GM23338 (cell line): ENCODE measurements around the gene GABBR1. TPM values are rescaled to one million over a fixed set of nuclear protein-coding genes. Genes with fewer than 3 reads are reported as not detected.

Experiments
- ATAC-seq: fragments of 200-7000 bp; cut with Tn5 transposase; 3 replicates; pipeline ENCODE4 v1.9.1; 2020
- DNase-seq: peaks from one replicate; pipeline ENCODE4 v3.0.0-alpha.2; 2015; ENCODE audit warnings: low spot score
- H2AFZ ChIP-seq: fragments of 200-600 bp; sonication (generic); 2 replicates; pipeline ENCODE4 v1.8.0; 2016; ENCODE audit warnings: antibody characterized with exemption, mild to moderate bottlenecking, moderate library complexity
- H3F3A ChIP-seq: fragments of 200-600 bp; sonication (generic); replicated peaks from 2 replicates; pipeline ENCODE4 v1.8.0; 2017; ENCODE audit warnings: antibody characterized with exemption, mixed run types, low read depth
- H3K27ac ChIP-seq: fragments of 200-600 bp; sonication (generic); 2 replicates; pipeline ENCODE4 v1.6.1; 2016; ENCODE audit warnings: low read depth
- H3K27me3 ChIP-seq: fragments of 200-600 bp; sonication (generic); 2 replicates; pipeline ENCODE4 v1.8.0; 2016; ENCODE audit warnings: mild to moderate bottlenecking, mixed run types, moderate library complexity; ENCODE audit not compliant: insufficient read depth
- H3K36me3 ChIP-seq: fragments of 200-600 bp; sonication (generic); 2 replicates; pipeline ENCODE4 v1.8.0; 2016; ENCODE audit warnings: mild to moderate bottlenecking; ENCODE audit not compliant: insufficient read depth
- H3K4me1 ChIP-seq: fragments of 200-600 bp; sonication (generic); 2 replicates; pipeline ENCODE4 v1.8.0; 2016; ENCODE audit warnings: mild to moderate bottlenecking, moderate library complexity; ENCODE audit not compliant: insufficient read depth
- H3K4me2 ChIP-seq: fragments of 200-600 bp; sonication (generic); 2 replicates; pipeline ENCODE4 v1.7.1; 2017; ENCODE audit warnings: mixed run types
- H3K4me3 ChIP-seq: fragments of 200-600 bp; sonication (generic); 2 replicates; pipeline ENCODE4 v1.6.1; 2016; ENCODE audit warnings: mixed run types
- H3K79me2 ChIP-seq: fragments of 200-600 bp; sonication (generic); replicated peaks from 2 replicates; pipeline ENCODE4 v1.8.0; 2017; ENCODE audit warnings: mild to moderate bottlenecking; ENCODE audit not compliant: insufficient read depth
- H3K9me2 ChIP-seq: fragments of 200-600 bp; sonication (generic); 2 replicates; pipeline ENCODE4 v1.8.0; 2017; ENCODE audit not compliant: insufficient read depth
- H4K20me1 ChIP-seq: fragments of 200-600 bp; sonication (generic); replicated peaks from 2 replicates; pipeline ENCODE4 v1.8.0; 2017; ENCODE audit warnings: mild to moderate bottlenecking; ENCODE audit not compliant: insufficient read depth
- H3K27ac Mint-ChIP-seq: 2 replicates; pipeline ENCODE4 v1.8.0; 2020; ENCODE audit warnings: inconsistent platforms, mild to moderate bottlenecking, moderate library complexity, mixed read lengths
- H3K27me3 Mint-ChIP-seq: 3 replicates; pipeline ENCODE4 v1.8.0; 2022; ENCODE audit warnings: low read depth, mild to moderate bottlenecking, moderate library complexity, mixed read lengths, inconsistent platforms; ENCODE audit not compliant: insufficient read depth, poor library complexity
- H3K36me3 Mint-ChIP-seq: 3 replicates; pipeline ENCODE4 v1.8.0; 2021; ENCODE audit warnings: low read depth, mild to moderate bottlenecking, inconsistent platforms, moderate library complexity, mixed read lengths
- H3K4me1 Mint-ChIP-seq: 3 replicates; pipeline ENCODE4 v1.8.0; 2020; ENCODE audit warnings: mild to moderate bottlenecking, inconsistent platforms, mixed read lengths
- H3K4me3 Mint-ChIP-seq: 3 replicates; pipeline ENCODE4 v1.8.0; 2021; ENCODE audit warnings: moderate library complexity, mild to moderate bottlenecking, inconsistent platforms, mixed read lengths
- H3K9me3 Mint-ChIP-seq: 3 replicates; pipeline ENCODE4 v1.8.0; 2020; ENCODE audit warnings: moderate library complexity, mild to moderate bottlenecking, inconsistent platforms, mixed read lengths
- CREB1 ChIP-seq: fragments of 250-450 bp; sonication (Bioruptor Pico); IDR thresholded peaks from 2 replicates; pipeline ENCODE4 v1.5.0; 2020; ENCODE audit warnings: low read depth, mild to moderate bottlenecking, moderate library complexity
- POLR2AphosphoS5 ChIP-seq: IDR thresholded peaks from 2 replicates; pipeline ENCODE4 v1.6.1; 2016; ENCODE audit warnings: antibody characterized with exemption, low read depth
- ZNF462 ChIP-seq: fragments of 250-450 bp; sonication (Bioruptor Pico); IDR thresholded peaks from 2 replicates; pipeline ENCODE4 v1.5.0; 2020; ENCODE audit warnings: mild to moderate bottlenecking, moderate library complexity
- polyA plus RNA-seq: library from polyadenylated mRNA; unstranded; fragments of >200 nt; fragmentation: Nextera tagmentation; extraction: Ambion mirVana; gene quantifications from 2 replicates; pipeline ENCODE4 v1.2.1, GENCODE V29; 2016
- total RNA-seq: library from RNA; depleted of rRNA; stranded (reverse); fragments of >200 nt; shearing (Covaris generic); gene quantifications from 2 replicates; pipeline ENCODE4 v1.2.3, GENCODE V29; 2014
- TF ChIP-seq, protein P1 (sequence below), 2 experiments: fragments of 200-600 bp in 1 of 2; sonication (generic) in 1 of 2; conservative IDR thresholded peaks; 2 replicates each; pipeline versions ENCODE4 v1.5.1 to v1.6.1; 2016 to 2017; ENCODE audit warnings: antibody characterized with exemption in 2 of 2, low read depth in 2 of 2, mild to moderate bottlenecking in 2 of 2, moderate library complexity in 1 of 2

Gene GABBR1
- total and polyA plus RNA-seq, 2 experiments from 2014 or later: 42.8 to 78.9 TPM

- TF ChIP-seq ZNF462 (CRISPR knock-in tag) (no peak), POLR2AphosphoS5 (no peak), CREB1 (CRISPR knock-in tag) (no peak)
- TF ChIP-seq, protein P1, sequence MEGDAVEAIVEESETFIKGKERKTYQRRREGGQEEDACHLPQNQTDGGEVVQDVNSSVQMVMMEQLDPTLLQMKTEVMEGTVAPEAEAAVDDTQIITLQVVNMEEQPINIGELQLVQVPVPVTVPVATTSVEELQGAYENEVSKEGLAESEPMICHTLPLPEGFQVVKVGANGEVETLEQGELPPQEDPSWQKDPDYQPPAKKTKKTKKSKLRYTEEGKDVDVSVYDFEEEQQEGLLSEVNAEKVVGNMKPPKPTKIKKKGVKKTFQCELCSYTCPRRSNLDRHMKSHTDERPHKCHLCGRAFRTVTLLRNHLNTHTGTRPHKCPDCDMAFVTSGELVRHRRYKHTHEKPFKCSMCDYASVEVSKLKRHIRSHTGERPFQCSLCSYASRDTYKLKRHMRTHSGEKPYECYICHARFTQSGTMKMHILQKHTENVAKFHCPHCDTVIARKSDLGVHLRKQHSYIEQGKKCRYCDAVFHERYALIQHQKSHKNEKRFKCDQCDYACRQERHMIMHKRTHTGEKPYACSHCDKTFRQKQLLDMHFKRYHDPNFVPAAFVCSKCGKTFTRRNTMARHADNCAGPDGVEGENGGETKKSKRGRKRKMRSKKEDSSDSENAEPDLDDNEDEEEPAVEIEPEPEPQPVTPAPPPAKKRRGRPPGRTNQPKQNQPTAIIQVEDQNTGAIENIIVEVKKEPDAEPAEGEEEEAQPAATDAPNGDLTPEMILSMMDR (conservative IDR thresholded peaks at IDR 0.05; ENCODE audit: low read depth in 2 of 2): no peak
Measured at GRCh38 chr6:29517728-29518440, 115.1 kb downstream of the GABBR1 start (continued).

GRCh38 chr6:29517245-29517644 lies 115.7 kb downstream of the GABBR1 start:
- DNase-seq (peak; percentile 11), ATAC-seq (no peak)
- no peak for TF ChIP-seq CREB1 (CRISPR knock-in tag)
- TF ChIP-seq, protein P1 (conservative IDR thresholded peaks at IDR 0.05; ENCODE audit: low read depth in 2 of 2): peak; percentile 19 to 55; a peak in 2 of 4 replicates
- peaks cover 17% of the 10 kb centered on the region for H3K9me3 Mint-ChIP-seq
- Histone ChIP-seq H2AFZ (no peak overlapping the region), H3K27me3 (no peaks in the 10 kb centered on the region), H3K36me3 (no peaks in the 10 kb centered on the region; the same call in 1 of the 2 replicates), H4K20me1 (no peaks in the 10 kb centered on the region), H3K27ac (no peak overlapping the region), H3F3A (no peaks in the 10 kb centered on the region), H3K9me2 (peaks cover 16% of the 10 kb centered on the region; the same call in 1 of the 2 replicates), H3K4me1 (no peaks in the 10 kb centered on the region), H3K4me2 (no peak overlapping the region), H3K4me3 (no peak overlapping the region), H3K79me2 (no peaks in the 10 kb centered on the region)
- H3K27ac Mint-ChIP-seq: no peak overlapping the region
- peaks cover 2% of the 10 kb centered on the region for H3K27me3 Mint-ChIP-seq
- peaks cover 14% of the 10 kb centered on the region for H3K36me3 Mint-ChIP-seq
- H3K4me3 Mint-ChIP-seq: no peak overlapping the region; the same call in 2 of the 3 replicates
- peaks cover 3% of the 10 kb centered on the region; the same call in 1 of the 3 replicates for H3K4me1 Mint-ChIP-seq
